Neutrophil (primary cell): ENCODE measurements around the gene BMPR1B.

ENCODE experiments used
- H3K27ac ChIP-seq: fragments of 200-600 bp; sonication (generic); 2 replicates; pipeline ENCODE4 v1.5.1; 2016; ENCODE audit warnings: mild to moderate bottlenecking, moderate library complexity
- H3K27me3 ChIP-seq: fragments of 200-600 bp; sonication (generic); 2 replicates; pipeline ENCODE4 v1.6.0; 2016; ENCODE audit warnings: mild to moderate bottlenecking
- H3K36me3 ChIP-seq: fragments of 200-600 bp; sonication (generic); 2 replicates; pipeline ENCODE4 v1.5.1; 2017
- H3K4me1 ChIP-seq, 2 experiments: fragments of 200-600 bp in 1 of 2; sonication (generic) in 1 of 2; 1 replicate in 1 of 2; 2 replicates in 1 of 2; pipeline versions ENCODE4 v1.5.1 to v1.6.1; 2013 to 2016; ENCODE audit warnings: low read depth in 1 of 2, low read length in 1 of 2, mild to moderate bottlenecking in 1 of 2, moderate library complexity in 1 of 2; ENCODE audit not compliant: control insufficient read depth in 1 of 2, insufficient read depth in 1 of 2
- H3K4me3 ChIP-seq, 2 experiments: fragments of 200-600 bp in 1 of 2; sonication (generic) in 1 of 2; 1 replicate in 1 of 2; 2 replicates in 1 of 2; pipeline ENCODE4 v1.5.1; 2013 to 2016; ENCODE audit warnings: low read depth in 1 of 2, low read length in 1 of 2, mild to moderate bottlenecking in 1 of 2, moderate library complexity in 1 of 2
- H3K9me3 ChIP-seq: fragments of 200-600 bp; sonication (generic); 2 replicates; pipeline ENCODE4 v1.5.1; 2016
- TF ChIP-seq, protein P1 (sequence below): fragments of 200-600 bp; sonication (generic); IDR thresholded peaks from 2 replicates; pipeline ENCODE4 v1.5.1; 2016; ENCODE audit warnings: antibody characterized with exemption

Gene BMPR1B

DNA sequence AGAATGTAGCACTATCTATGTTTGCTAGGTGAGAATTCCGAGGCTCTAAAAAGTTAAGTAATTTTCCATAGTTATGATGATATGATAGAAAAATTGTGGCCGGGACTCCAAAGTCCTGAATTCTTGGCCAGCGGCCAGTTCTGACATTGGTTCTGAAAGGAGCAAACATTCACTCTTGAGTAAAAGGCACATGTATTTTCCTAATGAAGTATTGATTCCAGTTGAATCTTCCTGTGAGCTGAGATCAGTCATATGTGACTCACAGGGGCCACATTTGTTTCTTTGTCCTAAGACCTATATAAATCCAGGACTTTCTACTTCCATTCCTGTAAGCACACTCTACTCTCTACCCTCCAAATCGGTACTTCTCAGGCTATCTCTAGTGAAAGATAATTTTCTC lies 349.9 kb downstream of the BMPR1B start:
- no peaks in the 10 kb centered on the region for H3K9me3 ChIP-seq
- H3K36me3 ChIP-seq, result no peaks in the 10 kb centered on the region
- no peaks in the 10 kb centered on the region for H3K27me3 ChIP-seq
- no peaks in the 10 kb centered on the region for H3K4me1 ChIP-seq
- no peak overlapping the region for H3K4me3 ChIP-seq
- H3K27ac ChIP-seq, result no peak overlapping the region
- TF ChIP-seq, protein P1, sequence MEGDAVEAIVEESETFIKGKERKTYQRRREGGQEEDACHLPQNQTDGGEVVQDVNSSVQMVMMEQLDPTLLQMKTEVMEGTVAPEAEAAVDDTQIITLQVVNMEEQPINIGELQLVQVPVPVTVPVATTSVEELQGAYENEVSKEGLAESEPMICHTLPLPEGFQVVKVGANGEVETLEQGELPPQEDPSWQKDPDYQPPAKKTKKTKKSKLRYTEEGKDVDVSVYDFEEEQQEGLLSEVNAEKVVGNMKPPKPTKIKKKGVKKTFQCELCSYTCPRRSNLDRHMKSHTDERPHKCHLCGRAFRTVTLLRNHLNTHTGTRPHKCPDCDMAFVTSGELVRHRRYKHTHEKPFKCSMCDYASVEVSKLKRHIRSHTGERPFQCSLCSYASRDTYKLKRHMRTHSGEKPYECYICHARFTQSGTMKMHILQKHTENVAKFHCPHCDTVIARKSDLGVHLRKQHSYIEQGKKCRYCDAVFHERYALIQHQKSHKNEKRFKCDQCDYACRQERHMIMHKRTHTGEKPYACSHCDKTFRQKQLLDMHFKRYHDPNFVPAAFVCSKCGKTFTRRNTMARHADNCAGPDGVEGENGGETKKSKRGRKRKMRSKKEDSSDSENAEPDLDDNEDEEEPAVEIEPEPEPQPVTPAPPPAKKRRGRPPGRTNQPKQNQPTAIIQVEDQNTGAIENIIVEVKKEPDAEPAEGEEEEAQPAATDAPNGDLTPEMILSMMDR, result no peak

DNA sequence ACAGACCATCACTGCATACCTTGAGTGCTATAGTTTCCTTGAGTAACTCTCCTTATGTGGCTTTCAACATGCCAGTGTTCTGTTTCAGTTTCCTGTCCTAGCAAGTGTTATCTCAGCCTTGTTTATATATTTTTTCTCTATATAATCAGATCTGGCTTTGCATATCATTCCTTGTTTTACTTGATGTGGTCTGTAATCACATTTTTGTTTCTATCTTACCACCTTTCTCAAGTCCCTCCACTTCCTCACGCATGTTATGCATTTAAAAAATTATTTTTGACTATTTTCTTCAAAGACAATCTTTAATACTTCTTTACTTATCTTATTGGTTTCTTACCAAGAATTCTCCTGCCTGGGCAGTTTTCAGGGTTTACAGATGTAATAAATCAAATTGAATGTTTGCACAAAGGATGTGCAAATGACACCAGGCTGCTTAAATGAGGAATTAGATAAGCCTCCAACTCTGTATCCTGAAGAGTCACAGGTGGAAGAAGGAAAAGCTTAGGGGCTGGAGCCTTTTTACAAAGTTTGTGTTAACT lies 351.2 kb downstream of the BMPR1B start:
- Histone ChIP-seq H3K9me3 (no peaks in the 10 kb centered on the region), H3K27me3 (no peaks in the 10 kb centered on the region), H3K4me3 (no peak overlapping the region), H3K36me3 (no peaks in the 10 kb centered on the region), H3K4me1 (no peaks in the 10 kb centered on the region), H3K27ac (no peak overlapping the region)
- TF ChIP-seq, protein P1, result no peak

DNA sequence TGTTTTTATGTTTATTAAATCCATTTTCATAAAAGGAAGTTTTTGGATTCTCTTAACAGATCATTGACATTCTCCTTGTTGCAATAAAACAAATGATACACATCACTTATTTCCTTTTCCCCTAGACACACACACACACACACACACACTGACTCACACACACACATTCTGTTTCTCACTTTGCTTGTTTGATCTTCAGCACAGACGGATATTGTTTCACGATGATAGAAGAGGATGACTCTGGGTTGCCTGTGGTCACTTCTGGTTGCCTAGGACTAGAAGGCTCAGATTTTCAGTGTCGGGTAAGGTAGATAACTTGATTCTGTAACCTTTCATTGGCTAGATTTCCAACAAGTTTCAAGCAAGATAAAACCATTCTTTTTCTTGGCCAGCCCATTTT lies 356.8 kb downstream of the BMPR1B start:
- H3K4me3 ChIP-seq, result no peak overlapping the region
- H3K4me1 ChIP-seq, result no peaks in the 10 kb centered on the region
- no peaks in the 10 kb centered on the region for H3K36me3 ChIP-seq
- TF ChIP-seq, protein P1, result no peak
- no peaks in the 10 kb centered on the region for H3K27me3 ChIP-seq
- no peak overlapping the region for H3K27ac ChIP-seq
- H3K9me3 ChIP-seq, result no peaks in the 10 kb centered on the region

DNA sequence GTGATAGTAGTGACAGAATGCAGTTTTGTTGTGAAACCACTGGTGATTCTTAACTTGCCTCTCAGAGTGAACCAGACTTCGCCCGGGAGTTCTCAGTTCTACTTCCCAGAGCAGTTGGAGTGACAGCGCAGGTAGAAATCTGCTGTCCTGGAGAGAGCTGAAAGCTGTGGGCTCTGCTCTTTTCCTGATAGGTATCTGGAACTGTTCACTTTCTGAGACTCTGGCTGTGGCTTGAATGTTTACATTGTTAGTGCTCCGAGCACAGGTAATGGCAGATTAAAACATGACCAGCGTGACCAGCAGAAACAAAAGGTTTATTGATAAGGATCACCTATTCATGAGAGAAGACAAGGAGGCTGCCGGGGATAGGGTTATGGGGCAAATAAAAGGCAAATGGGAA lies 360.7 kb downstream of the BMPR1B start:
- H3K4me1 ChIP-seq, result no peaks in the 10 kb centered on the region
- no peak overlapping the region for H3K4me3 ChIP-seq
- H3K27ac ChIP-seq, result no peak overlapping the region
- H3K36me3 ChIP-seq, result no peaks in the 10 kb centered on the region
- no peaks in the 10 kb centered on the region for H3K27me3 ChIP-seq
- H3K9me3 ChIP-seq, result no peaks in the 10 kb centered on the region
- TF ChIP-seq, protein P1, result no peak

DNA sequence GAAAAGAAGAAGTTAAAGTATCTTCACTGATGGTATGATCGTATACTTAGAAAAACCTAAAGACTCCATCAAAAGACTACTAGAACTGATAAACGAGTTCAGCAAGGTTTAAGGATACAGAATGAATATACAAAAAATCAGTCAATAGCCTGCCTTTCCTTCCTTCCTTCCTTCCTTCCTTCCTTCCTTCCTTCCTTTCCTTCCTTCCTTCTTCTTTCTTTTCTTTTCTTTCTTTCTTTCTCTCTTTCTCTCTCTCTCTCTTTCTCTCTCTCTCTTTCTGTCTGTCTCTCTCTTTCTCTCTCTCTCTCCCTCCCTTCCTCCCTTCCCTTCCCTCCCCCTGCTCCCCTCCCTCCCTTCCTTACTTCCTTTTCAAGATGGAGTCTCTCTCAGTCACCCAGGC lies 362.7 kb downstream of the BMPR1B start:
- H3K4me1 ChIP-seq, result no peaks in the 10 kb centered on the region
- H3K36me3 ChIP-seq, result no peaks in the 10 kb centered on the region
- no peak overlapping the region for H3K4me3 ChIP-seq
- H3K27me3 ChIP-seq, result no peaks in the 10 kb centered on the region
- no peak overlapping the region for H3K27ac ChIP-seq
- no peaks in the 10 kb centered on the region for H3K9me3 ChIP-seq
- TF ChIP-seq, protein P1, result no peak

DNA sequence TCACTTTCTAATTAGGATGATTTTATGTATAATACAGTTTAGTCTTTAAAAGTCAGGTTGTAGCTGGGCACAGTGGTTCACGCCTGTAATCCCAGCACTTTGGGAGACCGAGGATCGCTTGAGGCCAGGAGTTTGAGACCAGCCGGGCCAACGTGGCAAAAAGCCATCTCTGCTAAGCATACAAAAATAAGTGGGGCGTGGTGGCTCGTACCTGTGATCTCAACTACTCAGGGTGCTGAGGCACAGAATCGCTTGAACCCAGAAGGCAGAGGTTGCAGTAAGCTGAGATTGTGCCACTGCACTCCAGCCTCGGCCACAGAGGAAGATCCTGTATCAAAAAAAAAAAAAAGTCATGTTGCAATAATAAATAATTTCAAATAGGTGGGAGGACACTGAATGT lies 364.2 kb downstream of the BMPR1B start:
- TF ChIP-seq, protein P1, result no peak
- Histone ChIP-seq H3K36me3 (no peaks in the 10 kb centered on the region), H3K9me3 (no peaks in the 10 kb centered on the region), H3K4me3 (no peak overlapping the region), H3K27ac (no peak overlapping the region), H3K27me3 (no peaks in the 10 kb centered on the region), H3K4me1 (no peaks in the 10 kb centered on the region)
